ENCODE measurements around the gene VTN.
A peak's percentile ranks its signal among the peaks of the same experiment; 100 is the strongest.

The VTN gene

DNA sequence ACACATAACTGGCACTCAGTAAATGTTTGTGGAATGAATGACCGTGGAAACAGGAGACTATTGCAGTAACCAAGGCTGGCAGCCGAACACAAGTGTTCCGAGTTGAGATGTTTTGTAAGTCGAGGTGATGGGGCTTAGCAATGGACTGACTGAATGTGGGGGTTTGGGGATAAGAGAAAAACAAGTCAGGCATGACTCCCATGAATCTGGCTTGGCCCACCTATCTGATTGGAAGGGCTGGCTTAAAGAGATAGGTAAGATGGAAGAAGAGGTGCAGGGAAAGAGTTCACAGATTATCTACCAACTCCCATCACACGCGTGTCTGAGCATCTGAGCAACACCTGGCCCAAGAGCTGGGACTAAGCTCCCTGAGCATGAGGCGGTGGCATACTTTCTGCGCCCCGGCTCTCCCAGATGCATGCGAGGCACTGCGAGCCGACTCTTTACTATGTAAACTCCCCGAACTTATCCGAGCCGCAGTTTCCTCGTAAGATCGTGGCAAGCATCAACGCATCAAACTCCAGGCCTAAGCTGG is 35.4 kb downstream of the VTN start:
- no peak for DNase-seq (ENCODE audit: extremely low read depth, low read depth)
- peak overlapping the region; percentile 96 for H3K4me3 ChIP-seq (replicated peaks; ENCODE audit: low read depth, low read length)
- TF ChIP-seq, protein P1, sequence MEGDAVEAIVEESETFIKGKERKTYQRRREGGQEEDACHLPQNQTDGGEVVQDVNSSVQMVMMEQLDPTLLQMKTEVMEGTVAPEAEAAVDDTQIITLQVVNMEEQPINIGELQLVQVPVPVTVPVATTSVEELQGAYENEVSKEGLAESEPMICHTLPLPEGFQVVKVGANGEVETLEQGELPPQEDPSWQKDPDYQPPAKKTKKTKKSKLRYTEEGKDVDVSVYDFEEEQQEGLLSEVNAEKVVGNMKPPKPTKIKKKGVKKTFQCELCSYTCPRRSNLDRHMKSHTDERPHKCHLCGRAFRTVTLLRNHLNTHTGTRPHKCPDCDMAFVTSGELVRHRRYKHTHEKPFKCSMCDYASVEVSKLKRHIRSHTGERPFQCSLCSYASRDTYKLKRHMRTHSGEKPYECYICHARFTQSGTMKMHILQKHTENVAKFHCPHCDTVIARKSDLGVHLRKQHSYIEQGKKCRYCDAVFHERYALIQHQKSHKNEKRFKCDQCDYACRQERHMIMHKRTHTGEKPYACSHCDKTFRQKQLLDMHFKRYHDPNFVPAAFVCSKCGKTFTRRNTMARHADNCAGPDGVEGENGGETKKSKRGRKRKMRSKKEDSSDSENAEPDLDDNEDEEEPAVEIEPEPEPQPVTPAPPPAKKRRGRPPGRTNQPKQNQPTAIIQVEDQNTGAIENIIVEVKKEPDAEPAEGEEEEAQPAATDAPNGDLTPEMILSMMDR (IDR thresholded peaks at IDR 0.05; ENCODE audit: low read depth, low read length, missing control alignments), result no peak

DNA sequence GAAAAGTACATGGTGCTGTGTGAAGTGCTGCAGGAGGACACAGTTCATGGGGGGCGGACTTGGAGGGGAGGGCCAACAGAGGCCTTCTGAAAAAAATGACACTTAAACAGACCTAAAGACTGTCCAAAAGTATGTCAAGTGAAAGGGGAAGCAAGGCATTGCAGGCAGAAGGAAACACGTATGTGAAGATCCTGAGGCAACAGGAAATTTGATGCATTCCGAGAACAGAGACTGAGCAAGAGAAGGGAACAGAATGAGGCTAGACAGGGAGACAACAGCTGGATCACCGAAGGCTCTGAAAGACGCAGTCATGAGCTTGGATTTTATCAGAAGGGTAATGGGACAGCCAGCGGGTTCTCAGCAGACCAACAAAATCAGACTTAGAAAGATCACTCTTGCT is 35.9 kb downstream of the VTN start:
- TF ChIP-seq, protein P1 (IDR thresholded peaks at IDR 0.05; ENCODE audit: low read depth, low read length, missing control alignments), result no peak

DNA sequence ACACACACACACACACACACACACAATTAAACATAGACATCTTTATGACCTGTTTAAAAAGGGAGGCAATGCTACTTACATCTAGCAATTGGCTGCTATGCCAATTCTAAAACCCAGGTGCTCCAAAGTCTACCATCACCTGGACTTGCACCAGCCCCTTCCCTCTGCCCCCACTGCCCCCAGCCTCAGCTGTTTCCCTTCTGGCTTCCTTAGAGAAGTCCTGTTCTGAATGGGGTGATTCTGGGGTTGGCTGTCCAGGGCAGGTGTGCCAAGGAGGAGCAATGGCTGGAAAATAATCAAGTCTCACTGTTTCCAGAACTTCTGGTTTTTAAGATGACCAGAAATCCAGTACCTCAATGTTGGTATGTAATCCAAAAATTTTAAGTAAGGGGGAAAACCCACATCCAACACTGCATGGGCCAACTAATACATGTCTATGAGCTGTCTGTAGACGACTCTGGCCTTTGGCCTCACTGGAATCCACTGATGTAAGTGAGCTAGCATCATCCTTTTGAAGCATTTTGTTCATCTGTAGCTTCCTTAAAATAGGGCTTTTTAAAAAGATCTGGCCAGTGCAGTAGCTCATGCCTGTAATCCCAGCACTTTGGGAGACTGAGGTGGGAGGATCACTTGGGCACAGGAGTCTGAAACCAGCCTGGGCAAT is 36.9 kb downstream of the VTN start:
- DNase-seq (ENCODE audit: extremely low read depth, low read depth), result no peak
- TF ChIP-seq, protein P1 (IDR thresholded peaks at IDR 0.05; ENCODE audit: low read depth, low read length, missing control alignments), result no peak
- H3K4me3 ChIP-seq (replicated peaks; ENCODE audit: low read depth, low read length), result no peak overlapping the region

More for the DNA sequence above, 35.9 kb downstream of the VTN start:
- DNase-seq (ENCODE audit: extremely low read depth, low read depth), result no peak
- peak overlapping the region; percentile 96 for H3K4me3 ChIP-seq (replicated peaks; ENCODE audit: low read depth, low read length)

DNA sequence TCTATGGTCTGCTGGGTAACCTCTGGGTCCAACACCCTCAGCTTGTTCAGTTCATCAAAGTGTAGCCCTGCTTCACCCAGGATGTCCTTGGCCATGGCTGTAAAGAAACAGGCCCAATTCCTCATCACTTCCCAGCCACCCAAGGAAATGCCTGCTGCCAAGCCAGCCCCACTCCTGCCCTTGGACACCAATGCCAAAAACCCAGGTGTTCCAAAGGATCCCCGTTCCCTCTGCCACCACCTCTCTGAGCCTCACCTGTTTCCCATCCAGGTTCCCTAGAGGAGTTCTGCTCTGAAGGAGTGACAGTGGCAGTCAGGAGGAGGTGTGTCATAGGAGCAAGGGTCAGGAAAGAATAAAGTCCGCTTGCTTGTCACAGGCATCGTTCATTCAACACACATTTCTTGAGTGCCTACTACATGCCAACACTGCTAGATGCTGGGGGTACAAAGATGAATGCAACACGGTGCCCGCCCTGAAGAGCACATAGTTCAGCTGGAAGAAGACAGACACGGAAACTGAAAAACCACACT is 38.2 kb downstream of the VTN start:
- H3K4me3 ChIP-seq (replicated peaks; ENCODE audit: low read depth, low read length), result no peak overlapping the region
- TF ChIP-seq, protein P1 (IDR thresholded peaks at IDR 0.05; ENCODE audit: low read depth, low read length, missing control alignments), result no peak
- no peak for DNase-seq (ENCODE audit: extremely low read depth, low read depth)

DNA sequence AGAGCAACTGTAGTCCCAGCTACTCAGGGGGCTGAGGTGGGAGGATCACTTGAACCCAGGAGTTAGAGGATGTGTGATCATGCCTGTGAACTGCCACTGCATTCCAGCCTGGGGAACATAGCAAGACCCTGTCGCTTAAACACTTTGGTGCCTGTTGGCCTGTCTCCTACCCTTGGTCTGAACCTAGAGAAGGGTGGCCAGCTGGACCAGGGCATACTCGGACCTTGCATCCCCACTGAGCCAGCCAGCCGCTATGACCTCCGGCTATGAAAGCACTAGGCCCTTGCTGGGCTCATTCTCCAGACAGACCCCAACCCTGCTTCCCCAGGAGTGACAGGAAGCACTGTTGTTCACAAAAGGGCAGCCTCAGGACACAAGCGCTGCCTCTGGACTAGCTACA is 39.4 kb downstream of the VTN start:
- no peak for DNase-seq (ENCODE audit: extremely low read depth, low read depth)
- no peak overlapping the region for H3K4me3 ChIP-seq (replicated peaks; ENCODE audit: low read depth, low read length)
- TF ChIP-seq, protein P1 (IDR thresholded peaks at IDR 0.05; ENCODE audit: low read depth, low read length, missing control alignments), result no peak

DNA sequence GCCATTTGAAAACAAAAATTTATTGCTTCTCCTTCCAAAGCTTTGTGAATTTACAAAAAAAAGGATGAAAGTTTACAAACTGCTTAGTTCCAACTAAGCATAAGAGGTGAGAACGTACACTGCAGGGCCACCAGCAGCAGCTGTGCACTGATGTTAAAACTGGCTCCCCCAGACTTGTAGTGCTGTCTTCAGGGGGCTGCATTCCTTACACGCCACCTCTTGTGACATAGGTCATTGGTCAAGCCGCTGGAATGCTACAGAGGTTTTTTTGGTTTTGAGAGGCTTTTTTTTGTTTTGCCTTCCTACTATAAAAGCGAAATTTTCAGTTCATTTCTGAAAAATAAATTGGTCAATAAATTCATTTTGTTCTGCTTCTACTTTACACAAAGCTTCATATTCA is 41.8 kb downstream of the VTN start:
- H3K4me3 ChIP-seq (replicated peaks; ENCODE audit: low read depth, low read length), result no peak overlapping the region
- no peak for DNase-seq (ENCODE audit: extremely low read depth, low read depth)
- TF ChIP-seq, protein P1 (IDR thresholded peaks at IDR 0.05; ENCODE audit: low read depth, low read length, missing control alignments), result no peak

Measured in HFF-Myc (cell line).